MM.1S (cell line): ENCODE measurements around the gene NDUFA11.

ENCODE experiments used
- DNase-seq: peaks from one replicate; pipeline ENCODE4 v3.0.0-alpha.2; 2015
- H2AFZ ChIP-seq: fragments of 300-600 bp; sonication (generic); 2 replicates; pipeline ENCODE4 v1.6.0; 2016; ENCODE audit warnings: antibody characterized with exemption, low read length
- H3F3A ChIP-seq: fragments of 300-600 bp; sonication (generic); 2 replicates; pipeline ENCODE4 v1.6.1; 2016; ENCODE audit warnings: mild to moderate bottlenecking, antibody characterized with exemption, low read length, moderate library complexity, mixed read lengths; ENCODE audit not compliant: insufficient read depth
- H3K27ac ChIP-seq: fragments of 300-600 bp; sonication (generic); 2 replicates; pipeline ENCODE4 v1.5.1; 2016; ENCODE audit warnings: mild to moderate bottlenecking, low read length
- H3K27me3 ChIP-seq: fragments of 300-600 bp; sonication (generic); replicated peaks from 2 replicates; pipeline ENCODE4 v1.6.0; 2016; ENCODE audit warnings: low read length; ENCODE audit not compliant: insufficient read depth
- H3K36me3 ChIP-seq: fragments of 300-600 bp; sonication (generic); replicated peaks from 2 replicates; pipeline ENCODE4 v1.6.1; 2016; ENCODE audit warnings: mild to moderate bottlenecking, low read length, mixed read lengths; ENCODE audit not compliant: insufficient read depth
- H3K4me1 ChIP-seq: fragments of 300-600 bp; sonication (generic); 2 replicates; pipeline ENCODE4 v1.6.1; 2016; ENCODE audit warnings: low read length, mixed read lengths
- H3K4me2 ChIP-seq: fragments of 300-600 bp; sonication (generic); 2 replicates; pipeline ENCODE4 v1.6.0; 2016; ENCODE audit warnings: low read depth, low read length
- H3K4me3 ChIP-seq: fragments of 300-600 bp; sonication (generic); 2 replicates; pipeline ENCODE4 v1.5.1; 2016; ENCODE audit warnings: low read length, mixed read lengths
- H3K79me2 ChIP-seq: fragments of 300-600 bp; sonication (generic); 2 replicates; pipeline ENCODE4 v1.6.1; 2016; ENCODE audit warnings: mixed run types, low read length, mixed read lengths
- H3K9ac ChIP-seq: fragments of 300-600 bp; sonication (generic); 2 replicates; pipeline ENCODE4 v1.6.1; 2016; ENCODE audit warnings: low read length, mixed read lengths
- H3K9me2 ChIP-seq: fragments of 300-600 bp; sonication (generic); replicated peaks from 2 replicates; pipeline ENCODE4 v1.6.1; 2016; ENCODE audit warnings: mild to moderate bottlenecking, low read length, mixed read lengths; ENCODE audit not compliant: insufficient read depth
- H3K9me3 ChIP-seq: fragments of 300-600 bp; sonication (generic); replicated peaks from 2 replicates; pipeline ENCODE4 v1.6.1; 2016; ENCODE audit warnings: mild to moderate bottlenecking, low read length, mixed read lengths; ENCODE audit not compliant: insufficient read depth
- H4K20me1 ChIP-seq: fragments of 300-600 bp; sonication (generic); 2 replicates; pipeline ENCODE4 v1.6.1; 2016; ENCODE audit warnings: mild to moderate bottlenecking, low read length, moderate library complexity, mixed read lengths; ENCODE audit not compliant: insufficient read depth
- EZH2 ChIP-seq: fragments of 300-600 bp; sonication (generic); optimal IDR thresholded peaks from 2 replicates; pipeline ENCODE3; 2017; ENCODE audit warnings: low read depth, mild to moderate bottlenecking, antibody characterized with exemption, low read length, mixed read lengths
- EZH2phosphoT487 ChIP-seq: fragments of 300-600 bp; sonication (generic); IDR thresholded peaks from 2 replicates; pipeline ENCODE4 v1.6.1; 2018; ENCODE audit warnings: antibody characterized with exemption, low read length
- TF ChIP-seq, protein P1 (sequence below): fragments of 300-600 bp; sonication (generic); IDR thresholded peaks from 2 replicates; pipeline ENCODE4 v1.5.1; 2016; ENCODE audit warnings: antibody characterized with exemption, low read length, mixed read lengths

The NDUFA11 gene

DNA sequence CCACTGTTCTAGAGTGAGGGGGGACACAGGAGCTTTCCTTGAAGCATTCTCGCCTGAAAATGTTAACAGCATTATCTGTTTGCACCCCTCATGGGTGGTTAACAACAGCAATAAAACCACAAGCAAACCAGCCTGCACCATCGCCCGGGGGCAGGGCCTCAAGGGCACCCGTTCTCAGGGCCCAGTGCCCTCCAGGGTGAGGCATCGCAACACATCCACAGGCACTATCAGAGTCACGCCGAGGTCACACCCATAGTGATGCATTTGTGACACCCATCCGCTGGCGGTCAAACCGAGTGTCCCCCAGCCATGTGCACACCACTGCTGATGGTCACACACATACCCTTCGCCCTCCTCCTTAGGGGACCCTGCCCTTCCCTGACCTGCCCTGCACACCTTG lies 37.8 kb downstream of the NDUFA11 start:
- Histone ChIP-seq H3K4me2 (no peak overlapping the region), H3K27ac (no peak overlapping the region), H3K79me2 (no peaks in the 10 kb centered on the region), H3K4me3 (no peak overlapping the region), H3K36me3 (no peaks in the 10 kb centered on the region), H3K9ac (no peak overlapping the region), H3F3A (no peaks in the 10 kb centered on the region), H3K27me3 (peaks cover 79% of the 10 kb centered on the region), H2AFZ (no peak overlapping the region), H3K4me1 (no peaks in the 10 kb centered on the region), H4K20me1 (no peaks in the 10 kb centered on the region), H3K9me3 (no peaks in the 10 kb centered on the region), H3K9me2 (no peaks in the 10 kb centered on the region)
- no peak for DNase-seq
- TF ChIP-seq EZH2 (no peak), EZH2phosphoT487 (no peak)
- TF ChIP-seq, protein P1, sequence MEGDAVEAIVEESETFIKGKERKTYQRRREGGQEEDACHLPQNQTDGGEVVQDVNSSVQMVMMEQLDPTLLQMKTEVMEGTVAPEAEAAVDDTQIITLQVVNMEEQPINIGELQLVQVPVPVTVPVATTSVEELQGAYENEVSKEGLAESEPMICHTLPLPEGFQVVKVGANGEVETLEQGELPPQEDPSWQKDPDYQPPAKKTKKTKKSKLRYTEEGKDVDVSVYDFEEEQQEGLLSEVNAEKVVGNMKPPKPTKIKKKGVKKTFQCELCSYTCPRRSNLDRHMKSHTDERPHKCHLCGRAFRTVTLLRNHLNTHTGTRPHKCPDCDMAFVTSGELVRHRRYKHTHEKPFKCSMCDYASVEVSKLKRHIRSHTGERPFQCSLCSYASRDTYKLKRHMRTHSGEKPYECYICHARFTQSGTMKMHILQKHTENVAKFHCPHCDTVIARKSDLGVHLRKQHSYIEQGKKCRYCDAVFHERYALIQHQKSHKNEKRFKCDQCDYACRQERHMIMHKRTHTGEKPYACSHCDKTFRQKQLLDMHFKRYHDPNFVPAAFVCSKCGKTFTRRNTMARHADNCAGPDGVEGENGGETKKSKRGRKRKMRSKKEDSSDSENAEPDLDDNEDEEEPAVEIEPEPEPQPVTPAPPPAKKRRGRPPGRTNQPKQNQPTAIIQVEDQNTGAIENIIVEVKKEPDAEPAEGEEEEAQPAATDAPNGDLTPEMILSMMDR: no peak

DNA sequence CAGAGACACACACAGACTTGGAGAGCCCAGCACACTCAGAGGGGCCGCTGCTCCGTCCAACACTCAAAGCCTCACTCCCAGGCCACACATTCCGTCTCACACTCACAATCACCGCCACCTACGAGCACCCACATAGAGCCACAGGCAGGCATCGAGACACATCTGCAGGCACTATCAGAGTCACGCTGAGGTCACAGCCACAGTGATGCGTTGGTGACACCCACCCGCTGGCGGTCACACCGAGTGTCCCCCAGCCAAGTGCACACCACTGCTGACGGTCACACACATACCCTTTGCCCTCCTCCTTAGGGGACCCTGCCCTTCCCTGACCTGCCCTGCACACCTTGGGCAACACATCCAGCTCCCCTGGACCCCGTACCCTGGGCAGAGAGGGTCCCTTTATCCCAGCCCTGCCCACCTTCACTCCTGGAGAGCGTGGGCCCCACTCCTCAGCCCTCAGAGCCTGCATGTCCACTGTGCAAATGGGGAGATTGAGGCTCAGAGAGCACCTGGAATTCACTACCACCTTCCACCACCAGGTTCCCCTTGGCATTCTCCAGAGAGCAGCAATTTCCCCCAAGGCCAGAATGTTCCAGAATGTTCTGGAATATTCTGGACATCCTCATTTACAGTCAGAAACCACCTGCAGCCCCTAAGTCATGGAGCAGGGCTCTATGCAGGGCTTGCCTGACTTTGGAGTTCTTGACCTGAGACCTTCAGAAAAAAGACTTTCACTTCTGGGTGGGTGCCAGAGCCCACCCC lies 38.7 kb downstream of the NDUFA11 start:
- H3F3A ChIP-seq: no peaks in the 10 kb centered on the region
- no peak overlapping the region for H3K27ac ChIP-seq
- no peaks in the 10 kb centered on the region for H3K9me3 ChIP-seq
- H3K4me2 ChIP-seq: no peak overlapping the region
- peaks cover 86% of the 10 kb centered on the region for H3K27me3 ChIP-seq
- no peaks in the 10 kb centered on the region for H3K36me3 ChIP-seq
- no peaks in the 10 kb centered on the region for H3K4me1 ChIP-seq
- no peak for TF ChIP-seq EZH2
- TF ChIP-seq, protein P1: peak; percentile 20
- H2AFZ ChIP-seq: no peak overlapping the region
- DNase-seq: no peak
- no peaks in the 10 kb centered on the region for H3K9me2 ChIP-seq
- H4K20me1 ChIP-seq: no peaks in the 10 kb centered on the region
- no peaks in the 10 kb centered on the region for H3K79me2 ChIP-seq
- H3K9ac ChIP-seq: no peak overlapping the region
- no peak overlapping the region for H3K4me3 ChIP-seq

DNA sequence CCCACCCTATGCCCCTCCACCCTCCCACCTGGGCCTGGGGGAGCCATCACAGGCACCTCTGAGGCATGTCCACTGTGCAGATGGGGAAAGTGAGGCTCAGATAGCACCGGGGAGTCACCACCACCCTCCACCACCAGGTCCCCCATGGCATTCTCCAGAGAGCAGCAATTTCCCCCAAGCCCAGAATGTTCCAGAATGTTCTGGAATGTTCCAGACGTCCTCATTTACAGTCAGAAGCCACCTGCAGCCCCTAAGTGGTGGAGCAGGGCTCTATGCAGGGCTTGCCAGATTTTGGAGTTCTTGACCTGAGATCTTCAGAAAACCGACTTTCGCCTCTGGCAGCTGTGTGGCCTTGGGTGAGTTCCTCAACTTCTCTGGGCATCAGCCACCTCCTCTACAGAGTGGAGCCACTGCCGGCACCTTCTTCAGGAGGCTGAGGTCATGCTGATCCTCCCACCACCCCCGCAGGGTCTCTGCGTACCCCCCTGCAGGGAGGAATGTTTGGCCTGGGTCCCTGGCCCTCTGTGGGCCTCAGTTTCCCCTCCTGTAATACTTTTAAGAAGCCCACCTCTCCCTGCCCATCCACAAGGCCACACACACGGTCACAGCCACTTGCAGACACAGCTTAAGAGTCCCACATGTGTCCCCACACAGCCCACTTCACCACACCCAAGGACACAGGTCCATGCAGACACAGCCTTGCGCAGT lies 39.4 kb downstream of the NDUFA11 start:
- no peaks in the 10 kb centered on the region for H3K9me3 ChIP-seq
- no peak for DNase-seq
- no peaks in the 10 kb centered on the region for H3K79me2 ChIP-seq
- H3K27ac ChIP-seq: no peak overlapping the region
- no peak for TF ChIP-seq EZH2phosphoT487
- no peak for TF ChIP-seq EZH2
- TF ChIP-seq, protein P1: no peak
- H3K36me3 ChIP-seq: no peaks in the 10 kb centered on the region
- H3K4me1 ChIP-seq: no peaks in the 10 kb centered on the region
- no peaks in the 10 kb centered on the region for H4K20me1 ChIP-seq
- no peak overlapping the region for H3K9ac ChIP-seq
- no peak overlapping the region for H3K4me2 ChIP-seq
- no peaks in the 10 kb centered on the region for H3F3A ChIP-seq
- H3K4me3 ChIP-seq: no peak overlapping the region
- H3K27me3 ChIP-seq: peaks cover 88% of the 10 kb centered on the region
- H3K9me2 ChIP-seq: no peaks in the 10 kb centered on the region
- H2AFZ ChIP-seq: no peak overlapping the region
